DOHH2 (cell line): ENCODE measurements around the gene CACNA2D3.

Source experiments
- CTCF ChIP-seq: fragments of 200-600 bp; sonication (generic); IDR thresholded peaks from one replicate; pipeline ENCODE4 v1.5.1; 2014; ENCODE audit warnings: antibody characterized with exemption, mild to moderate bottlenecking, low read depth, low read length; ENCODE audit not compliant: poor library complexity, severe bottlenecking
- EZH2phosphoT487 ChIP-seq: fragments of 200-600 bp; sonication (generic); IDR thresholded peaks from 2 replicates; pipeline ENCODE4 v1.6.1; 2017; ENCODE audit warnings: borderline replicate concordance, mild to moderate bottlenecking, antibody characterized with exemption, low read length, moderate library complexity, mixed read lengths

GRCh38 chr3:54951405-54951804, 829.1 kb downstream of the CACNA2D3 start:
- TF ChIP-seq CTCF, result no peak
- TF ChIP-seq EZH2phosphoT487, result no peak
